ENCODE measurements around the gene CUX1.

- TF ChIP-seq CTCF (conservative IDR thresholded peaks at IDR 0.05; ENCODE audit: low read depth, low read length) (no peak), EZH2phosphoT487 (IDR thresholded peaks at IDR 0.05; ENCODE audit: borderline replicate concordance, low read length) (no peak)
Measured at GRCh38 chr7:101995121-101995520, 177.7 kb downstream of the CUX1 start.
